ENCODE results near the gene UBE2J2. TPM values are rescaled to one million over a fixed set of nuclear protein-coding genes. Genes with fewer than 3 reads are reported as not detected.
"Not testable (repeated sequence)": the region's sequence is repeated elsewhere in the genome, so short reads cannot be mapped to it uniquely, and the experiment has no call there.

The UBE2J2 gene
- 10 to 100 TPM; 59.4 to 80.5 TPM for total RNA-seq

- Mint-ChIP-seq H3K9me3 (no peaks in the 10 kb centered on the region), H3K36me3 (peaks cover 13 to 14% of the 10 kb centered on the region in 2 donors), H3K27ac (peak within 1 kb of the TSS; percentile 89 to 93)
- DNase-seq (ENCODE audit: low spot score in 2 of 2) (peak; percentile 90 to 92), ATAC-seq (peak; percentile 97 to 98)
These were observed at the start of gene UBE2J2 for GRCh38 chr1:1273512-1274298. Gene UBE2J2 (minus strand): TSS chr1:1273854. CDS start chr1:1267992, 5,862 bp downstream.

- Mint-ChIP-seq H3K9me3 (no peaks in the 10 kb centered on the region), H3K36me3 (peaks cover 0 to 7% of the 10 kb centered on the region in 2 donors)
- no peak for ATAC-seq
These were observed 49.3 kb upstream of the UBE2J2 start for GRCh38 chr1:1322952-1323351.

GRCh38 chr1:1322418-1322817 lies 48.8 kb upstream of the UBE2J2 start:
- no peak for ATAC-seq
- Mint-ChIP-seq H3K9me3 (no peaks in the 10 kb centered on the region), H3K36me3 (peaks cover 0 to 7% of the 10 kb centered on the region in 2 donors), H3K27ac (peak overlapping the region in 1 of 2 donors; percentile 97)
- no peak for DNase-seq (ENCODE audit: low spot score in 2 of 2)

More at GRCh38 chr1:1322952-1323351, 49.3 kb upstream of the UBE2J2 start:
- H3K27ac Mint-ChIP-seq, result peak overlapping the region; percentile 87 to 96
- DNase-seq (ENCODE audit: low spot score in 2 of 2), result no peak

- Mint-ChIP-seq H3K36me3 (peaks cover 0 to 7% of the 10 kb centered on the region in 2 donors), H3K9me3 (no peaks in the 10 kb centered on the region), H3K27ac (no peak overlapping the region)
- DNase-seq (ENCODE audit: low spot score in 2 of 2) (no peak), ATAC-seq (no peak)
These were observed 47.8 kb upstream of the UBE2J2 start for GRCh38 chr1:1321477-1321876.

GRCh38 chr1:1320666-1321448 lies 47.2 kb upstream of the UBE2J2 start:
- no peak for ATAC-seq
- no peaks in the 10 kb centered on the region for H3K9me3 Mint-ChIP-seq
- peaks cover 0 to 7% of the 10 kb centered on the region in 2 donors for H3K36me3 Mint-ChIP-seq
- no peak for DNase-seq (ENCODE audit: low spot score in 2 of 2)
- H3K27ac Mint-ChIP-seq, result peak overlapping the region in 1 of 2 donors; percentile 32

GRCh38 chr1:1319646-1319941 lies 45.9 kb upstream of the UBE2J2 start:
- peaks cover 0 to 7% of the 10 kb centered on the region in 2 donors for H3K36me3 Mint-ChIP-seq
- no peak for ATAC-seq
- no peaks in the 10 kb centered on the region for H3K9me3 Mint-ChIP-seq
- H3K27ac Mint-ChIP-seq, result peak overlapping the region; percentile 54 to 75
- DNase-seq (ENCODE audit: low spot score in 2 of 2), result no peak

GRCh38 chr1:1318777-1319645 lies 45.4 kb upstream of the UBE2J2 start:
- H3K36me3 Mint-ChIP-seq, result peaks cover 0 to 7% of the 10 kb centered on the region in 2 donors
- no peaks in the 10 kb centered on the region for H3K9me3 Mint-ChIP-seq
- H3K27ac Mint-ChIP-seq, result peak overlapping the region; percentile 54 to 75
- ATAC-seq (no peak), DNase-seq (ENCODE audit: low spot score in 2 of 2) (no peak)

GRCh38 chr1:1318131-1318652 lies 44.5 kb upstream of the UBE2J2 start:
- no peak for DNase-seq (ENCODE audit: low spot score in 2 of 2)
- no peak for ATAC-seq
- Mint-ChIP-seq H3K9me3 (no peaks in the 10 kb centered on the region), H3K36me3 (peaks cover 0 to under 1% of the 10 kb centered on the region in 2 donors), H3K27ac (peak overlapping the region in 1 of 2 donors; percentile 54)

- H3K36me3 Mint-ChIP-seq, result no peaks in the 10 kb centered on the region
- H3K9me3 Mint-ChIP-seq, result no peaks in the 10 kb centered on the region
These were observed 43.8 kb upstream of the UBE2J2 start for GRCh38 chr1:1317420-1317819.

GRCh38 chr1:1316199-1316598 lies 42.5 kb upstream of the UBE2J2 start:
- not testable (repeated sequence) for H3K36me3 Mint-ChIP-seq; H3K9me3 Mint-ChIP-seq; DNase-seq (ENCODE audit: low spot score in 2 of 2); ATAC-seq
- H3K27ac Mint-ChIP-seq, result peak overlapping the region in 1 of 2 donors; percentile 79

More at GRCh38 chr1:1317420-1317819, 43.8 kb upstream of the UBE2J2 start:
- DNase-seq (ENCODE audit: low spot score in 2 of 2), result no peak
- H3K27ac Mint-ChIP-seq, result peak overlapping the region in 1 of 2 donors; percentile 51
- no peak for ATAC-seq

GRCh38 chr1:1315435-1315954 lies 41.8 kb upstream of the UBE2J2 start:
- Mint-ChIP-seq H3K9me3 (no peaks in the 10 kb centered on the region), H3K27ac (peak overlapping the region in 1 of 2 donors; percentile 78), H3K36me3 (no peaks in the 10 kb centered on the region)
- no peak for DNase-seq (ENCODE audit: low spot score in 2 of 2)
- no peak for ATAC-seq

GRCh38 chr1:1314678-1315335 lies 41.2 kb upstream of the UBE2J2 start:
- DNase-seq (ENCODE audit: low spot score in 2 of 2) (no peak), ATAC-seq (no peak)
- no peaks in the 10 kb centered on the region for H3K9me3 Mint-ChIP-seq
- no peaks in the 10 kb centered on the region for H3K36me3 Mint-ChIP-seq
- H3K27ac Mint-ChIP-seq, result peak overlapping the region in 1 of 2 donors; percentile 78

GRCh38 chr1:1314237-1314586 lies 40.6 kb upstream of the UBE2J2 start:
- DNase-seq (ENCODE audit: low spot score in 2 of 2), result no peak
- Mint-ChIP-seq H3K36me3 (no peaks in the 10 kb centered on the region), H3K27ac (no peak overlapping the region), H3K9me3 (no peaks in the 10 kb centered on the region)
- no peak for ATAC-seq

- Mint-ChIP-seq H3K36me3 (no peaks in the 10 kb centered on the region), H3K27ac (no peak overlapping the region), H3K9me3 (no peaks in the 10 kb centered on the region)
- no peak for ATAC-seq
- DNase-seq (ENCODE audit: low spot score in 2 of 2), result no peak
These were observed 40.0 kb upstream of the UBE2J2 start for GRCh38 chr1:1313500-1314236.
